ENCODE measurements around the gene FEZ2.

FEZ2 gene

GRCh38 chr2:36534275-36534799 is 63.6 kb downstream of the FEZ2 start:
- Histone ChIP-seq H3K27me3 (ENCODE audit: control insufficient read depth, insufficient read depth, low read length) (no peaks in the 10 kb centered on the region), H3K36me3 (ENCODE audit: control insufficient read depth, insufficient read depth, low read length) (peaks cover 4% of the 10 kb centered on the region), H3K27ac (ENCODE audit: low read depth, low read length) (no peak overlapping the region), H3K4me3 (ENCODE audit: low read length) (no peak overlapping the region), H3K9ac (ENCODE audit: low read length) (no peak overlapping the region), H3K4me1 (ENCODE audit: control insufficient read depth, insufficient read depth, low read length) (no peaks in the 10 kb centered on the region)

GRCh38 chr2:36530983-36531354 is 67.0 kb downstream of the FEZ2 start:
- Histone ChIP-seq H3K27ac (ENCODE audit: low read depth, low read length) (no peak overlapping the region), H3K4me1 (ENCODE audit: control insufficient read depth, insufficient read depth, low read length) (no peaks in the 10 kb centered on the region), H3K36me3 (ENCODE audit: control insufficient read depth, insufficient read depth, low read length) (no peaks in the 10 kb centered on the region), H3K9ac (ENCODE audit: low read length) (no peak overlapping the region), H3K4me3 (ENCODE audit: low read length) (no peak overlapping the region), H3K27me3 (ENCODE audit: control insufficient read depth, insufficient read depth, low read length) (no peaks in the 10 kb centered on the region)

GRCh38 chr2:36530178-36530982 is 67.6 kb downstream of the FEZ2 start:
- no peaks in the 10 kb centered on the region for H3K36me3 ChIP-seq (ENCODE audit: control insufficient read depth, insufficient read depth, low read length)
- no peaks in the 10 kb centered on the region for H3K4me1 ChIP-seq (ENCODE audit: control insufficient read depth, insufficient read depth, low read length)
- H3K27me3 ChIP-seq (ENCODE audit: control insufficient read depth, insufficient read depth, low read length), result no peaks in the 10 kb centered on the region
- H3K4me3 ChIP-seq (ENCODE audit: low read length), result no peak overlapping the region
- no peak overlapping the region for H3K9ac ChIP-seq (ENCODE audit: low read length)
- no peak overlapping the region for H3K27ac ChIP-seq (ENCODE audit: low read depth, low read length)

GRCh38 chr2:36528766-36529392 is 69.1 kb downstream of the FEZ2 start:
- H3K27ac ChIP-seq (ENCODE audit: low read depth, low read length), result no peak overlapping the region
- H3K9ac ChIP-seq (ENCODE audit: low read length), result no peak overlapping the region

GRCh38 chr2:36528274-36528673 is 69.7 kb downstream of the FEZ2 start:
- Histone ChIP-seq H3K36me3 (ENCODE audit: control insufficient read depth, insufficient read depth, low read length) (no peaks in the 10 kb centered on the region), H3K27me3 (ENCODE audit: control insufficient read depth, insufficient read depth, low read length) (no peaks in the 10 kb centered on the region), H3K4me3 (ENCODE audit: low read length) (no peak overlapping the region), H3K27ac (ENCODE audit: low read depth, low read length) (no peak overlapping the region), H3K9ac (ENCODE audit: low read length) (no peak overlapping the region), H3K4me1 (ENCODE audit: control insufficient read depth, insufficient read depth, low read length) (no peaks in the 10 kb centered on the region)

More at GRCh38 chr2:36528766-36529392, 69.1 kb downstream of the FEZ2 start:
- Histone ChIP-seq H3K36me3 (ENCODE audit: control insufficient read depth, insufficient read depth, low read length) (no peaks in the 10 kb centered on the region), H3K27me3 (ENCODE audit: control insufficient read depth, insufficient read depth, low read length) (no peaks in the 10 kb centered on the region), H3K4me3 (ENCODE audit: low read length) (no peak overlapping the region), H3K4me1 (ENCODE audit: control insufficient read depth, insufficient read depth, low read length) (no peaks in the 10 kb centered on the region)

- Histone ChIP-seq H3K27ac (ENCODE audit: low read depth, low read length) (no peak overlapping the region), H3K27me3 (ENCODE audit: control insufficient read depth, insufficient read depth, low read length) (no peaks in the 10 kb centered on the region), H3K4me1 (ENCODE audit: control insufficient read depth, insufficient read depth, low read length) (no peaks in the 10 kb centered on the region), H3K9ac (ENCODE audit: low read length) (no peak overlapping the region), H3K4me3 (ENCODE audit: low read length) (no peak overlapping the region), H3K36me3 (ENCODE audit: control insufficient read depth, insufficient read depth, low read length) (no peaks in the 10 kb centered on the region)
These were observed 71.7 kb downstream of the FEZ2 start for GRCh38 chr2:36526226-36526625.

GRCh38 chr2:36525245-36525644 is 72.7 kb downstream of the FEZ2 start:
- no peak overlapping the region for H3K4me3 ChIP-seq (ENCODE audit: low read length)
- H3K36me3 ChIP-seq (ENCODE audit: control insufficient read depth, insufficient read depth, low read length), result peaks cover 4% of the 10 kb centered on the region
- no peaks in the 10 kb centered on the region for H3K27me3 ChIP-seq (ENCODE audit: control insufficient read depth, insufficient read depth, low read length)
- H3K27ac ChIP-seq (ENCODE audit: low read depth, low read length), result no peak overlapping the region
- H3K4me1 ChIP-seq (ENCODE audit: control insufficient read depth, insufficient read depth, low read length), result no peaks in the 10 kb centered on the region
- no peak overlapping the region for H3K9ac ChIP-seq (ENCODE audit: low read length)

GRCh38 chr2:36523153-36523552 is 74.8 kb downstream of the FEZ2 start:
- Histone ChIP-seq H3K36me3 (ENCODE audit: control insufficient read depth, insufficient read depth, low read length) (peaks cover 7% of the 10 kb centered on the region), H3K4me1 (ENCODE audit: control insufficient read depth, insufficient read depth, low read length) (no peaks in the 10 kb centered on the region), H3K27me3 (ENCODE audit: control insufficient read depth, insufficient read depth, low read length) (no peaks in the 10 kb centered on the region), H3K4me3 (ENCODE audit: low read length) (no peak overlapping the region), H3K9ac (ENCODE audit: low read length) (no peak overlapping the region), H3K27ac (ENCODE audit: low read depth, low read length) (no peak overlapping the region)

GRCh38 chr2:36520431-36520830 is 77.5 kb downstream of the FEZ2 start:
- Histone ChIP-seq H3K27ac (ENCODE audit: low read depth, low read length) (no peak overlapping the region), H3K27me3 (ENCODE audit: control insufficient read depth, insufficient read depth, low read length) (no peaks in the 10 kb centered on the region), H3K9ac (ENCODE audit: low read length) (no peak overlapping the region), H3K36me3 (ENCODE audit: control insufficient read depth, insufficient read depth, low read length) (peaks cover 9% of the 10 kb centered on the region), H3K4me1 (ENCODE audit: control insufficient read depth, insufficient read depth, low read length) (no peaks in the 10 kb centered on the region), H3K4me3 (ENCODE audit: low read length) (no peak overlapping the region)

GRCh38 chr2:36516136-36516870 is 81.7 kb downstream of the FEZ2 start:
- no peak overlapping the region for H3K27ac ChIP-seq (ENCODE audit: low read depth, low read length)
- H3K9ac ChIP-seq (ENCODE audit: low read length), result no peak overlapping the region
- H3K4me1 ChIP-seq (ENCODE audit: control insufficient read depth, insufficient read depth, low read length), result no peaks in the 10 kb centered on the region
- H3K27me3 ChIP-seq (ENCODE audit: control insufficient read depth, insufficient read depth, low read length), result no peaks in the 10 kb centered on the region
- H3K36me3 ChIP-seq (ENCODE audit: control insufficient read depth, insufficient read depth, low read length), result peaks cover 22% of the 10 kb centered on the region
- H3K4me3 ChIP-seq (ENCODE audit: low read length), result no peak overlapping the region

GRCh38 chr2:36515538-36515937 is 82.4 kb downstream of the FEZ2 start:
- H3K27ac ChIP-seq (ENCODE audit: low read depth, low read length), result no peak overlapping the region
- H3K9ac ChIP-seq (ENCODE audit: low read length), result no peak overlapping the region
- no peaks in the 10 kb centered on the region for H3K27me3 ChIP-seq (ENCODE audit: control insufficient read depth, insufficient read depth, low read length)
- peaks cover 21% of the 10 kb centered on the region for H3K36me3 ChIP-seq (ENCODE audit: control insufficient read depth, insufficient read depth, low read length)
- no peaks in the 10 kb centered on the region for H3K4me1 ChIP-seq (ENCODE audit: control insufficient read depth, insufficient read depth, low read length)
- no peak overlapping the region for H3K4me3 ChIP-seq (ENCODE audit: low read length)

GRCh38 chr2:36513661-36514060 is 84.3 kb downstream of the FEZ2 start:
- no peaks in the 10 kb centered on the region for H3K4me1 ChIP-seq (ENCODE audit: control insufficient read depth, insufficient read depth, low read length)
- no peak overlapping the region for H3K9ac ChIP-seq (ENCODE audit: low read length)
- H3K36me3 ChIP-seq (ENCODE audit: control insufficient read depth, insufficient read depth, low read length), result peaks cover 14% of the 10 kb centered on the region
- no peaks in the 10 kb centered on the region for H3K27me3 ChIP-seq (ENCODE audit: control insufficient read depth, insufficient read depth, low read length)
- no peak overlapping the region for H3K27ac ChIP-seq (ENCODE audit: low read depth, low read length)
- H3K4me3 ChIP-seq (ENCODE audit: low read length), result no peak overlapping the region
